DOHH2 (cell line): ENCODE measurements around the gene FKBP7.
"Not testable (repeated sequence)": the region's sequence is repeated elsewhere in the genome, so short reads cannot be mapped to it uniquely, and the experiment has no call there.

Experiments
- H3F3A ChIP-seq: fragments of 200-600 bp; sonication (generic), shearing (Covaris generic); 2 replicates; pipeline ENCODE4 v1.6.0; 2016; ENCODE audit warnings: antibody characterized with exemption, mild to moderate bottlenecking; ENCODE audit not compliant: control insufficient read depth, insufficient read depth
- H3K27ac ChIP-seq: fragments of 200-600 bp; sonication (generic); 2 replicates; pipeline ENCODE4 v1.5.1; 2014; ENCODE audit warnings: low read depth, mild to moderate bottlenecking, low read length, moderate library complexity
- H3K27me3 ChIP-seq: fragments of 200-600 bp; sonication (generic); 2 replicates; pipeline ENCODE4 v1.6.1; 2014; ENCODE audit warnings: mild to moderate bottlenecking, low read length, mixed read lengths; ENCODE audit not compliant: control insufficient read depth
- H3K36me3 ChIP-seq: fragments of 200-600 bp; sonication (generic); 2 replicates; pipeline ENCODE4 v1.6.1; 2014; ENCODE audit warnings: mild to moderate bottlenecking, low read length, moderate library complexity, mixed read lengths; ENCODE audit not compliant: control insufficient read depth
- H3K4me1 ChIP-seq: fragments of 200-600 bp; sonication (generic); 2 replicates; pipeline ENCODE4 v1.6.1; 2014; ENCODE audit warnings: mild to moderate bottlenecking, low read length, mixed read lengths; ENCODE audit not compliant: control insufficient read depth
- H3K4me2 ChIP-seq: fragments of 200-600 bp; sonication (generic); 2 replicates; pipeline ENCODE4 v1.6.0; 2014; ENCODE audit warnings: mild to moderate bottlenecking, low read length, moderate library complexity
- H3K4me3 ChIP-seq: fragments of 200-600 bp; sonication (generic); 2 replicates; pipeline ENCODE4 v1.5.1; 2014; ENCODE audit warnings: mild to moderate bottlenecking, low read length, mixed read lengths
- H3K79me2 ChIP-seq: fragments of 200-600 bp; sonication (generic); 2 replicates; pipeline ENCODE4 v1.6.1; 2014; ENCODE audit warnings: mild to moderate bottlenecking, low read length, mixed read lengths; ENCODE audit not compliant: control insufficient read depth
- H3K9me2 ChIP-seq: fragments of 200-600 bp; sonication (generic); replicated peaks from 2 replicates; pipeline ENCODE4 v1.6.1; 2014; ENCODE audit warnings: mild to moderate bottlenecking, low read length, mixed read lengths; ENCODE audit not compliant: control insufficient read depth
- H3K9me3 ChIP-seq: fragments of 200-600 bp; sonication (generic); 2 replicates; pipeline ENCODE4 v1.6.1; 2014; ENCODE audit warnings: antibody characterized with exemption, low read length, mixed read lengths; ENCODE audit not compliant: control insufficient read depth, insufficient read depth
- H4K20me1 ChIP-seq: fragments of 200-600 bp; sonication (generic); 2 replicates; pipeline ENCODE4 v1.6.0; 2014; ENCODE audit warnings: low read depth, mild to moderate bottlenecking, antibody characterized with exemption, low read length, moderate library complexity; ENCODE audit not compliant: control insufficient read depth, insufficient read depth
- CTCF ChIP-seq: fragments of 200-600 bp; sonication (generic); IDR thresholded peaks from one replicate; pipeline ENCODE4 v1.5.1; 2014; ENCODE audit warnings: antibody characterized with exemption, mild to moderate bottlenecking, low read depth, low read length; ENCODE audit not compliant: poor library complexity, severe bottlenecking
- EZH2phosphoT487 ChIP-seq: fragments of 200-600 bp; sonication (generic); IDR thresholded peaks from 2 replicates; pipeline ENCODE4 v1.6.1; 2017; ENCODE audit warnings: borderline replicate concordance, mild to moderate bottlenecking, antibody characterized with exemption, low read length, moderate library complexity, mixed read lengths

Gene FKBP7

GRCh38 chr2:178473931-178474330, 4.5 kb downstream of the FKBP7 start:
- Histone ChIP-seq H3F3A (peaks cover 6% of the 10 kb centered on the region), H3K27ac (no peak overlapping the region), H3K4me3 (no peak overlapping the region), H3K9me3 (no peaks in the 10 kb centered on the region), H3K4me2 (no peak overlapping the region), H3K9me2 (no peaks in the 10 kb centered on the region), H4K20me1 (no peaks in the 10 kb centered on the region), H3K4me1 (peaks cover 14% of the 10 kb centered on the region), H3K27me3 (no peaks in the 10 kb centered on the region), H3K36me3 (peaks cover 18% of the 10 kb centered on the region), H3K79me2 (peaks cover 38% of the 10 kb centered on the region)
- TF ChIP-seq EZH2phosphoT487 (no peak), CTCF (no peak)

- Histone ChIP-seq H3K27me3 (no peaks in the 10 kb centered on the region), H3K4me2 (no peak overlapping the region), H3K36me3 (peaks cover 18% of the 10 kb centered on the region), H3F3A (peaks cover 3% of the 10 kb centered on the region), H3K9me2 (no peaks in the 10 kb centered on the region), H3K4me3 (no peak overlapping the region), H3K4me1 (peaks cover 12% of the 10 kb centered on the region), H3K9me3 (no peaks in the 10 kb centered on the region), H3K27ac (no peak overlapping the region), H3K79me2 (peaks cover 38% of the 10 kb centered on the region), H4K20me1 (no peaks in the 10 kb centered on the region)
- TF ChIP-seq EZH2phosphoT487 (no peak), CTCF (no peak)
These were observed 5.0 kb downstream of the FKBP7 start for GRCh38 chr2:178473373-178473772.

DNA sequence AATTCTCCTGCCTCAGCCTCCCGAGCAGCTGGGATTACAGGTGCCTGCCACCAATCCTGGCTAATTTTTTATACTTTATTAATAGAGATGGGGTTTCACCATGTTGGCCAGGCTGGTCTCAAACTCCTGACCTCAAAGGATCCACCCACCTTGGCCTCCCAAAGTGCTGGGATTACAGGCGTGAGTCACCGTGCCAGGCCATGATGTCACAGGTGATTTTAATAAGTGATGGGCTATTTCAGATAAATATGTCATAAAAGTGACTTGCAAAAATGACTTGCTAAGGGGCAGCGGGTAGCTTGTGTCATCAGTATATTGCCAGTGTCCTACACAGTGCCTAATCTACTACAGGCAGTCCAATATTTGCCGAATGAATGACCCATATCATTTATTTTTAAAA, 7.1 kb downstream of the FKBP7 start:
- not testable (repeated sequence) for H3K27ac ChIP-seq, H3K4me1 ChIP-seq, H3K9me2 ChIP-seq, H3K4me2 ChIP-seq, H3K9me3 ChIP-seq, H3K27me3 ChIP-seq, H4K20me1 ChIP-seq, H3K4me3 ChIP-seq, H3F3A ChIP-seq
- peaks cover 22% of the 10 kb centered on the region for H3K36me3 ChIP-seq
- H3K79me2 ChIP-seq: peaks cover 18% of the 10 kb centered on the region

DNA sequence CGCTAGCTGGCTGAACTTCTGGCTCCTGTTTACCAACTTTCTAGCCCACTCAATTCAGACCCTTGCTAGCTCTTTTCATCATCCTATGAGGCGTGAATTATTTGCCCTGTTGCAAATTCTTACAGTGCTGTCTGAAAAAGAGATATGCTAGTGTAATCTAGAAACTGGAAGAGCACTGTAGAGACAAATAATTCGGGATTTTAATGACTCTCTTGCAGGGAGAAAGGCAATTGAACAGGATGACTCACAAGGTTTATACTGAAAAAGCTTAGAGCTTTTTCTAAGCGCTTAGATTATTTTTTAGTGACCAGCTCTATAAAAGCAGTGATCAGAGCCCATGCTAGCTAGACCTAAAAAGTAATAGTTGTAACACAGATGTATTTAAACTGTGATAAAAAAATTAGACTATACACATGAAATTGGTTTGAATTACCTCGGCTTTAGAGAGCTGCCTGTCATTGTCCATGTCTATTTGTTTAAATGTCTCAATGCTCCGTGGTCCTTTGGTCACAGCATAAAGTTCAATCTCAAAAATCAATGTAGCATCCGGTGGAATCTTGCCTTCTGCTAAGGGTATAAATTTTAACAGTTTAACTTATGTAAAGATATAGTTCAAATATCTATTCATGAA, 9.1 kb downstream of the FKBP7 start:
- no peaks in the 10 kb centered on the region; the same call in 1 of the 2 replicates for H3F3A ChIP-seq
- no peaks in the 10 kb centered on the region for H4K20me1 ChIP-seq
- H3K79me2 ChIP-seq: peaks cover 4% of the 10 kb centered on the region; the same call in 1 of the 2 replicates
- no peak overlapping the region for H3K4me3 ChIP-seq
- no peaks in the 10 kb centered on the region for H3K9me2 ChIP-seq
- no peak overlapping the region for H3K27ac ChIP-seq
- H3K36me3 ChIP-seq: peaks cover 33% of the 10 kb centered on the region
- no peak overlapping the region for H3K4me2 ChIP-seq
- TF ChIP-seq CTCF: no peak
- TF ChIP-seq EZH2phosphoT487: no peak
- no peaks in the 10 kb centered on the region for H3K9me3 ChIP-seq
- H3K27me3 ChIP-seq: no peaks in the 10 kb centered on the region
- H3K4me1 ChIP-seq: no peaks in the 10 kb centered on the region
